GM12892 (cell line): ENCODE data around the gene SNAP47.

ENCODE experiments used
- DNase-seq: peaks from one replicate; pipeline ENCODE4 v3.0.0; 2011; ENCODE audit not compliant: insufficient read length
- FAIRE-seq: peaks from 2 replicates; lab custom pipeline; 2011; peaks lifted over from hg19 to GRCh38; lab: Jason Lieb, UNC
- POLR2A ChIP-seq: IDR thresholded peaks from 2 replicates; pipeline ENCODE4 v1.6.1; 2011; ENCODE audit warnings: low read depth, low read length, control low read depth
- POLR2AphosphoS5 ChIP-seq: IDR thresholded peaks from 2 replicates; pipeline ENCODE4 v1.6.1; 2011; ENCODE audit warnings: low read depth, low read length, control low read depth
- TAF1 ChIP-seq: IDR thresholded peaks from 2 replicates; pipeline ENCODE4 v1.6.1; 2011; ENCODE audit warnings: low read depth, mild to moderate bottlenecking, control low read depth, low read length, borderline replicate concordance

The SNAP47 gene

DNA sequence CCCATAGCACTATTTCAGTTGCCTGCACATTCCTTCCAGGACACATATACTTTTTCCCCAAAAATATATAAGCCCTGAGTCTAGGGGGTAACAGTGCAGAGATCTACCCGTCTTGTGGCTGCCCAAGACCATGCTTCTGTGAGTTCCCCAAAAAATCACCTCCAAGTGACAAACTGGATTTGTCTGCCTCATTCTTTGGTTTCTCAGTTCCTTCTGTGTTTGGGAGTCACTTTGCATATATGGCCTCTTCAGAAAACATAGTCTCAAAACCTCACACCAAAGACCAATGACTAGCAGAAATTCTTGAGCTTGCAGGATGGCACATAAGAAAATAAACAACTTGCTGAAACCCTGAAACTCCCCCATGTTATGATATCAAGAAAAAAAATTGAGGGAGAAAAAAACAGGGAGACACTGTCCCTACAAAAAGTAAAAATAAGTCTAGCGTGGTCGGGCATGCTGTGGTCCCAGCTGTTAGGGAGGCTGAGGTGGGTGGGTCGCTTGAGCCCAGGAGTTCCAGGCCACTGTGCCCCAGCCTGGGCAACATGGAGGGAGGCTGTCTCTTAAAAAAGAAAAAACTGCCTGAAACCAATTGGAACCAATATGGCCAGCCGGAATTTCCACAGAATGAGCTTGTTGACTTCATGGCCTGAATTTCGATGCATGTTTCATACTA lies 8.2 kb upstream of the SNAP47 start:
- no peak for FAIRE-seq
- TF ChIP-seq TAF1 (no peak), POLR2A (no peak), POLR2AphosphoS5 (no peak)
- no peak for DNase-seq

DNA sequence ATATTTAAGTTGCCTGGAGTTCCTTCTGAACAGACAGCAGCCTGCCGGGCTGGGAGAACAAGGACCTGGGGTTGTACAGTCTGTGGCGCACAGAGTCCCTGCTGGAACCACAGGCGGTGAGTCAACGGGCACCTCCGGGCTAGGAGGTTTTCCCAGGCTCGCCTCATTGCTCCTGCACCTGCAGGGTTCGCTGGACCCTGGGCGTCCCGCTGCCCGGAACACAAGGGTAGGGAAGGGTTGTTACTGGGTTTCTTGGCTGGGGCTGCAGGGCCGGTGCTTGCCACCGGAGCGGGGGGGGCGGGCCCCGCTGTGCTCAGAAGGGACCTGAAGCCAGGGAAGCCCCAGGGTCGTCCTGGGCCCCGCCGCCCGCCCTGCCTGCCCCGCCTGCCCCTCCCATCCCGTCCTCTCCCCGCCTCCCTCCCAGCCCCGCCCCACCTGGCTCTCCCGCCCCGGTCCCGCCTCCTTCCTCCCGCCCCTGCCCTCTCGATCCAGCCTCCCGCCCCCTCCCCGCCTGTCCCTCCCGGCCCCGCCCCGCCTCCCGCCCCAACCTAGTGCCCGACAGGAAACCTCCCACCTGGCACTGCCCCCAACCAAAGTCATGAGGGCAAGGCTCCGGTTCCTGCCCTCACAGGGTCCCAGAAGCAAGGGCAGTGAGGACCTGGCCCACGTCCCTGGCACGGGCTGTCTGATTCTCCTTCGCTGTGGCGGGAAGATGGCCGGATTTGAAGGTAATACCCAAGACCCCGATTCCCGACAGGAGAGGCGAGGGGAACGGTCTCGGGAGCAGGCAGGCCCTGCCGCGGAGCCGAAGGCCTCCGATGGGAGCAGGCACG lies 7.0 kb upstream of the SNAP47 start:
- peak; percentile 77 for DNase-seq
- TF ChIP-seq POLR2AphosphoS5 (no peak), TAF1 (no peak), POLR2A (no peak)
- peak; percentile 30 for FAIRE-seq

DNA sequence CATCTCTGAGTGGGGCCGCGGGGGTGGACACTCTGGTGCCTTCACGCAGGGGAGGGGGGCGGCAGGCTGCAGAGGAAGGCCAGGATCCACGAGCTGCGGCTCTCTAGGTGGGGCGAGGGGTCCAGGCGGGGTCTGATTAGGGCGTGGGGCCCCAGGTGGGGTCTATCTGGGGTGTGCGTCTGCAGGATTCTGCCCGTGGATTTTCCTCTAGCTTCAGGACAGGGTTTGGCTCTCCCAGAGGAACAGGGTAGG lies 6.4 kb upstream of the SNAP47 start:
- FAIRE-seq = no peak
- DNase-seq = no peak
- peak; percentile 20; the same call in 1 of the 2 replicates for TF ChIP-seq POLR2A
- no peak for TF ChIP-seq POLR2AphosphoS5

DNA sequence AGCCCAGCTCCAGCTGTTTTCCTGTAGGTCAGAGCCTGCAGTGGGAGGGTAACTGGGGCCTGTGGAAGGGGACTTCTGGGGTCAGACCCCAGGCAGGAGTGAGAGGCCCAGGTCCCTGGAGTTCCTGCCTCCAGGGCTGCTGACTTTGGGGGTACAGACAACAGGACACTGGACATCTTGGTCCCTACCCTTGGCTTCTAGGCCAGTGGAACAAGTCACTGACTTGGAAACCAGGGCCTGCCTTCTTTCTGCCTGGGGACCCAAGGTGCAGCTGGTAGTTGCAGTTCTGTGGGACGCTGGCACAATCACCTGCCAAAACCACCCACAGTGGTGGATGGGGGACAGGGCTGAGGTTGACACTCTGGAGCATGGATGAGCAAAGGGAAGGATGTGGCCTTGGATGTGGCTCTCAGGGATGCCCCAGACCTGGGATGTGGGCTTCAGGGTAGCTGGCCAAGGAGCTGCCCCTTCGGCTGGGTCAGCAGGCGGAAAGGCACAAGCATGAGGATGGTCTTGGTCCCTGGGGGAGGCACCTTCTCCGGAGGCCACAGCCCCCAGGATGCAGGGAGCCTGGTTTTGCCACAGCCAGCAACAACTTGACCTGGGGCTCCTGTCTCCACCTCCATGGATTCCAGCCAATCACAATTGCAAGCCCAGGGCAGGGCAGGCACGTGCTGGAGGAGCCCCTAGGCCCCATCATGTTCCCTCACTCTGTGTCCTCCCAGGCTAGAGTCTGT lies 5.9 kb upstream of the SNAP47 start:
- TF ChIP-seq POLR2AphosphoS5 = no peak; the same call in 1 of the 2 replicates
- TF ChIP-seq POLR2A = no peak
- TF ChIP-seq TAF1 = no peak
- FAIRE-seq = no peak
- no peak for DNase-seq

DNA sequence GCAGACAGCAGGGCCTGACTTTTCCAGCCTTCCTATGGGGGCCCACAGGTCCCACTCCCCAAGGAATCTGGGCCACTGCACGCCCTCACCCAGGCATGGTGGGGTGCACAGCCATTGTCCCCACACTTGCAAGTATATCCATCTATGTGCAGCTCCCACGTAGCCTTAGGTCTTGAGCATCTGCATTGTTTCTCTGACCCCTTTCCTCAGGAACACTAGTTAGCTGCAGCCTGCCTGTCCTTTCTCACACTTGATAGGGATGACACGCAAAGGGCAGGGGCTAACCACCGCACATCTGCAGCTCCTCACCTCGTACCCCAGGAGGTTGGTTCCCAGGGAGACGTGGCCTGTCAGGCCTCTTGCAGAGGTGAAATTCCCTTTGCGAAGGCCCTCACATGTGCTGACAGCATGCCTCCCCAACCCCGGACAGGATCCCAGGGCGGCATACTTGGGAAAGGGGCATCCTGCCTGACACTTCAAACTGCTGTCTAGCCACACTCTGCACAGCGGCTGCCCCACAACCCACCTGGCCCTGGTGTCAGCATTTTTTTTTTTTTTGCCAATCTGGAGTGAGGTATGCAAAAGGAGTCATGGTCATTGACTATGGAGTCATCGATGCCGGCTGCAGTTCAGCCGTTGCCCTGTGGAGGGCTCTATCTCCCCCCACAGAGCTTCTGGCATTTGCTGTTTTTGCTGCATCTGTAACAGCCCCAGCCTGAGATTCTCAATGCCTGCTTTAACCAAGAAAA lies 5.2 kb upstream of the SNAP47 start:
- DNase-seq = no peak
- FAIRE-seq = no peak

DNA sequence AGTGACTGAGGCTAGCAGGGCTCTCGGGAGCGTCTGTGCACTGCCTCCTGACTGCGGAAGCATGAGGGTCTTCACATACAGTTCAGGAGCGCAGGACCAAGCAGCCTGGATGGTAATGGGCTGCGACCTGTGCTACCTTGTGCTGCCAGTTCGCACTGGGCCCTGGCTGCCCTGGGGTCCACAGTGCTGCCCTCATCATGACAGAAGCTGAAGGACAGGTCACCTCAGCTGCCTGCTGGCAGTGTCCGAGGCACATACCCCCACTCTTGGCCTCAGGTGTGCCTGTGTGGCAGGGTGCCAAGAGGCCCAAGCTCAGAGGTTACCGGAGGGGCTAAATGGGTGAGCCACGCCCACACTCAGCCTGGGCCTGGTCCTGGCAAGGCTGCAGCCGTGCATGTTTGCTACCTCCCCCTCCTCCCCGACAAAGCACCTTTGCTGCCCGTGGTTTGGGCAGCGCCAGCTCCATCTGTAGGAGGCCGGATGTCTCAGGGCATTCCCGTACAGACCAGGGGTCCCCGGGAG lies 4.5 kb upstream of the SNAP47 start:
- TF ChIP-seq TAF1 = no peak
- TF ChIP-seq POLR2A = no peak
- no peak for TF ChIP-seq POLR2AphosphoS5
- DNase-seq (no peak), FAIRE-seq (no peak)

More for the DNA sequence above, 5.2 kb upstream of the SNAP47 start:
- TF ChIP-seq POLR2AphosphoS5 (peak; percentile 34), POLR2A (peak; percentile 42; the same call in 1 of the 2 replicates), TAF1 (no peak)

DNA sequence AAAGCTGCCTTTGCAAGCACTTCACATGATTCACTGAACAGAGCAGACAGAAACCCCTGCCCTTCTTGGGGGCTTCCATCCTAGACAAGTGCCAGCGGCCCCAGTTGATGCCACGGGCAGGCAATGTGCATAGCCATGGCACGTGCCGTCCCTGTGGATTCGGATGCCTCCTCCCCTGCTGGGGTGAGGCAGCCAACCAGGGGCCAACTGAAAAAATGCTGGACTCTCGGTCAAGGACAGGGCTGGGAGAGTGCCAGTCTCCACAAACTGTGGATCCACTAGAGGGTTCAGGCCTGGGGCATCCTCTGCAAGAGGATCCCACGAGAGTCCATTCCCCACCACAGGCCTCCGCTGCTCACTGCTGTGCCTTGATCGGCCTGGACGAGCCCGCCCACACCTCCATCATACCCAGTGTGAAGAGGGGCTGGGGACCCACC lies 4.0 kb upstream of the SNAP47 start:
- TF ChIP-seq TAF1 (no peak), POLR2AphosphoS5 (no peak), POLR2A (no peak)
- FAIRE-seq (no peak), DNase-seq (no peak)

- DNase-seq = no peak
- no peak; the same call in 1 of the 2 replicates for TF ChIP-seq POLR2A
- TF ChIP-seq TAF1 = no peak
- TF ChIP-seq POLR2AphosphoS5 = no peak
Observed at GRCh38 chr1:227731696-227732585, 3.3 kb upstream of the SNAP47 start.

GRCh38 chr1:227732586-227733308 lies 2.5 kb upstream of the SNAP47 start:
- DNase-seq (no peak), FAIRE-seq (no peak)
- TF ChIP-seq TAF1 (no peak), POLR2A (no peak), POLR2AphosphoS5 (no peak)

More at GRCh38 chr1:227731696-227732585, 3.3 kb upstream of the SNAP47 start:
- no peak for FAIRE-seq

DNA sequence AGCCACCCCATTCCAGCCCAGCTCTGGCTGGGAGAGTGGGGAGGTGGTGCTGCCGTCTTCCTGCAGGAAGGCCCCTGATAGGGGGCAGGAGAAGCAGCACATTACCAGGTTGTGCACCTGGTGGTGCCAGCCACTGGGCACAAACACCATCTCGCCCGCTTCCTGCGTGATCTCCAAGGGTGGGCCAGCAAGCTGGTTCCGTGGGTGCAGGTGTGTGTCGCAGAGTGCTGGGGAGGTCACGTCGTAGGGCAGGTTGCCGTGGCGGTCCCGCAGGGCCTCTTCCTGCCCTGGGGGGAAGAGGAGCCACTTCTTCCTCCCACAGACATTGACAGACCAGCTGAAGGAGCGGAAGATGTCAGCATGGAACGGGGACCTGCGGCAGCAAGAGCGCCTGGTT lies 1.9 kb upstream of the SNAP47 start:
- TF ChIP-seq POLR2A (no peak), TAF1 (no peak), POLR2AphosphoS5 (no peak)
- DNase-seq (no peak), FAIRE-seq (no peak)
